Measurements from ENCODE around the gene RHEX.
"Not testable (repeated sequence)": the region's sequence is repeated elsewhere in the genome, so short reads cannot be mapped to it uniquely, and the experiment has no call there.

The RHEX gene

GRCh38 chr1:206030714-206031113 is 22.3 kb upstream of the RHEX start:
- peak; percentile 57 to 75 for DNase-seq

GRCh38 chr1:206032380-206033140 is 20.4 kb upstream of the RHEX start:
- no peak for DNase-seq

GRCh38 chr1:206035027-206035426 is 17.9 kb upstream of the RHEX start:
- DNase-seq, result no peak

- DNase-seq, result no peak
These were observed 16.1 kb upstream of the RHEX start for GRCh38 chr1:206036663-206037455.

GRCh38 chr1:206037581-206037980 is 15.4 kb upstream of the RHEX start:
- DNase-seq, result no peak

GRCh38 chr1:206039046-206039973 is 13.7 kb upstream of the RHEX start:
- DNase-seq, result no peak

- no peak for DNase-seq
These were observed 12.6 kb upstream of the RHEX start for GRCh38 chr1:206040328-206040727.

GRCh38 chr1:206041640-206042039 is 11.3 kb upstream of the RHEX start:
- DNase-seq, result no peak

- no peak for DNase-seq
These were observed 5.7 kb upstream of the RHEX start for GRCh38 chr1:206047271-206047670.

- no peak for DNase-seq
These were observed 4.4 kb upstream of the RHEX start for GRCh38 chr1:206048582-206048981.

- no peak for DNase-seq
These were observed 3.7 kb upstream of the RHEX start for GRCh38 chr1:206049293-206049692.

GRCh38 chr1:206049919-206050600 is 2.9 kb upstream of the RHEX start:
- DNase-seq, result no peak

GRCh38 chr1:206050655-206051235 is 2.2 kb upstream of the RHEX start:
- DNase-seq, result peak; percentile 61 to 65

GRCh38 chr1:206052231-206052865 is 625 bp upstream of the RHEX start:
- not testable (repeated sequence) for DNase-seq

GRCh38 chr1:206053616-206054015 is 643 bp downstream of the RHEX start:
- DNase-seq, result not testable (repeated sequence)

GRCh38 chr1:206055069-206055625 is 2.2 kb downstream of the RHEX start:
- DNase-seq, result not testable (repeated sequence)

- DNase-seq, result not testable (repeated sequence)
These were observed 2.8 kb downstream of the RHEX start for GRCh38 chr1:206055639-206056323.

GRCh38 chr1:206058289-206058926 is 5.4 kb downstream of the RHEX start:
- DNase-seq, result not testable (repeated sequence)

GRCh38 chr1:206058927-206059292 is 5.9 kb downstream of the RHEX start:
- DNase-seq, result no peak

- DNase-seq, result no peak
These were observed 6.5 kb downstream of the RHEX start for GRCh38 chr1:206059355-206059915.

Data from activated T-cell treated with anti-CD3 and anti-CD28 coated beads, Interleukin-2, amount 50 U/mL, for 48 hours (primary cell).